Neural crest cell (in vitro differentiated cells): Measurements from ENCODE around the gene THEMIS. TPM values are rescaled to one million over a fixed set of nuclear protein-coding genes. Genes with fewer than 3 reads are reported as not detected.

Experiments used
- DNase-seq: peaks from one replicate; pipeline ENCODE4 v3.0.0; 2021; ENCODE audit warnings: low read depth, mixed read lengths, low spot score
- H3K27ac Mint-ChIP-seq: one replicate; pipeline ENCODE4 v1.8.0; 2021; ENCODE audit warnings: mild to moderate bottlenecking, mixed read lengths; ENCODE audit not compliant: unreplicated experiment
- H3K27me3 Mint-ChIP-seq: 2 replicates; pipeline ENCODE4 v1.8.0; 2021; ENCODE audit warnings: low read depth, mild to moderate bottlenecking, mixed read lengths
- H3K36me3 Mint-ChIP-seq: 2 replicates; pipeline ENCODE4 v1.8.0; 2021; ENCODE audit warnings: low read depth, mild to moderate bottlenecking, mixed read lengths
- H3K4me1 Mint-ChIP-seq: 2 replicates; pipeline ENCODE4 v1.8.0; 2021; ENCODE audit warnings: mixed read lengths
- H3K4me3 Mint-ChIP-seq: one replicate; pipeline ENCODE4 v1.8.0; 2021; ENCODE audit warnings: mild to moderate bottlenecking, mixed read lengths
- H3K9me3 Mint-ChIP-seq: 2 replicates; pipeline ENCODE4 v1.8.0; 2021; ENCODE audit warnings: mixed read lengths
- long read RNA-seq: library from polyadenylated mRNA; unstranded; transcript quantifications from one replicate; pipeline ENCODE4 v2.0.0, GENCODE V29; 2020
- total RNA-seq: library from RNA; stranded (reverse); gene quantifications from 2 replicates; pipeline ENCODE4 v1.2.1, GENCODE V29; 2021
- TF ChIP-seq, protein P1 (sequence below): fragments of 200-600 bp; sonication (generic); conservative IDR thresholded peaks from 2 replicates; pipeline ENCODE4 v1.5.0; 2021; ENCODE audit warnings: antibody characterized with exemption, mild to moderate bottlenecking

THEMIS gene, protein sequence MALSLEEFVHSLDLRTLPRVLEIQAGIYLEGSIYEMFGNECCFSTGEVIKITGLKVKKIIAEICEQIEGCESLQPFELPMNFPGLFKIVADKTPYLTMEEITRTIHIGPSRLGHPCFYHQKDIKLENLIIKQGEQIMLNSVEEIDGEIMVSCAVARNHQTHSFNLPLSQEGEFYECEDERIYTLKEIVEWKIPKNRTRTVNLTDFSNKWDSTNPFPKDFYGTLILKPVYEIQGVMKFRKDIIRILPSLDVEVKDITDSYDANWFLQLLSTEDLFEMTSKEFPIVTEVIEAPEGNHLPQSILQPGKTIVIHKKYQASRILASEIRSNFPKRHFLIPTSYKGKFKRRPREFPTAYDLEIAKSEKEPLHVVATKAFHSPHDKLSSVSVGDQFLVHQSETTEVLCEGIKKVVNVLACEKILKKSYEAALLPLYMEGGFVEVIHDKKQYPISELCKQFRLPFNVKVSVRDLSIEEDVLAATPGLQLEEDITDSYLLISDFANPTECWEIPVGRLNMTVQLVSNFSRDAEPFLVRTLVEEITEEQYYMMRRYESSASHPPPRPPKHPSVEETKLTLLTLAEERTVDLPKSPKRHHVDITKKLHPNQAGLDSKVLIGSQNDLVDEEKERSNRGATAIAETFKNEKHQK
- not detected in 2 replicates for total RNA-seq
- long read RNA-seq, result 0 reads

DNA sequence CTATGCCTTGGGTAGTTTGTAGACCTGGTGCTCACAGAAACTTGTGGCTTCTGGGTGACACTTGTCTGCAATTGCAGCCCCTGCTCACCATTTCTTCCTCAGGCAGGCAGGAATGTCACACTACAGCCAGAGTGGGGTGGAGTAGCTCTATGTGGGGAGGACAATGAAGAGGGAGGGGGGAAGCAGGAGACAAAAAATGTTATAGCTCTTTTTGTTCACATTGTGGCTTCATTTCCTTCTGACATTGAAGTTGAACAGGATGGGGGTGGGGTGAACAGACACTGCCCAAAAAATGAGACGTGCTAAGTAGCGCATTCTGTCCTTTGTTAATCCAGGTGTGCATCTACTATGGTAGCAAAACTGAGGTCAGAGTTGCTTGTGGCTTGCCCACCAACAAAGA, at the start of gene THEMIS:
THEMIS (minus strand) TSS at position 124 of the 400 bp plus-strand sequence. CDS start 126 bp downstream, outside the sequence.
- no peak within 1 kb of the TSS for H3K27ac Mint-ChIP-seq
- no peak within 1 kb of the TSS for H3K4me3 Mint-ChIP-seq

DNA sequence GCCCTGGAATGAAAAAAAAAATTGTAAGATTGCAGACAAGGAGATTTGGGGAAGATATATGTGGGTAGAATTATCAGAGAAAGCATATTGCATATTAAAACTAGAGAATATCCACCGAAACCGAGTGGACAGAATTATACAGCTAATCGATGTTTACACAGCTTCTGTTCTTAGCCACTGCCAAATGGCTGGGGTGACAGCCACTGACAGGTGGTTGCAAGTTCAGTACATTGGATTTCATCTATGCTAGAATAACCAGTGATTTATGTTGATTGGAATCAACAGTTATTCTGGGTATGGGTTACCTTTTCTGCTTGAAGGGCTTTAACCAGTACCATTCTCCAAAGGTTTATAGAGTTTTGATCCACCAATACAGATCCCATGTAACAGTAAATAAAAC, 48.4 kb upstream of the THEMIS start:
- Mint-ChIP-seq H3K27me3 (no peaks in the 10 kb centered on the region), H3K4me3 (no peak overlapping the region), H3K4me1 (no peaks in the 10 kb centered on the region), H3K36me3 (no peaks in the 10 kb centered on the region), H3K27ac (no peak overlapping the region), H3K9me3 (peaks cover 5% of the 10 kb centered on the region)
- DNase-seq, result no peak
- TF ChIP-seq, protein P1, sequence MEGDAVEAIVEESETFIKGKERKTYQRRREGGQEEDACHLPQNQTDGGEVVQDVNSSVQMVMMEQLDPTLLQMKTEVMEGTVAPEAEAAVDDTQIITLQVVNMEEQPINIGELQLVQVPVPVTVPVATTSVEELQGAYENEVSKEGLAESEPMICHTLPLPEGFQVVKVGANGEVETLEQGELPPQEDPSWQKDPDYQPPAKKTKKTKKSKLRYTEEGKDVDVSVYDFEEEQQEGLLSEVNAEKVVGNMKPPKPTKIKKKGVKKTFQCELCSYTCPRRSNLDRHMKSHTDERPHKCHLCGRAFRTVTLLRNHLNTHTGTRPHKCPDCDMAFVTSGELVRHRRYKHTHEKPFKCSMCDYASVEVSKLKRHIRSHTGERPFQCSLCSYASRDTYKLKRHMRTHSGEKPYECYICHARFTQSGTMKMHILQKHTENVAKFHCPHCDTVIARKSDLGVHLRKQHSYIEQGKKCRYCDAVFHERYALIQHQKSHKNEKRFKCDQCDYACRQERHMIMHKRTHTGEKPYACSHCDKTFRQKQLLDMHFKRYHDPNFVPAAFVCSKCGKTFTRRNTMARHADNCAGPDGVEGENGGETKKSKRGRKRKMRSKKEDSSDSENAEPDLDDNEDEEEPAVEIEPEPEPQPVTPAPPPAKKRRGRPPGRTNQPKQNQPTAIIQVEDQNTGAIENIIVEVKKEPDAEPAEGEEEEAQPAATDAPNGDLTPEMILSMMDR, result no peak

More for the DNA sequence above, at the start of gene THEMIS:
- DNase-seq, result no peak
- H3K9me3 Mint-ChIP-seq, result no peaks in the 10 kb centered on the region
- TF ChIP-seq, protein P1, result no peak
- H3K4me1 Mint-ChIP-seq, result no peaks in the 10 kb centered on the region
- H3K36me3 Mint-ChIP-seq, result no peaks in the 10 kb centered on the region
- H3K27me3 Mint-ChIP-seq, result no peaks in the 10 kb centered on the region

DNA sequence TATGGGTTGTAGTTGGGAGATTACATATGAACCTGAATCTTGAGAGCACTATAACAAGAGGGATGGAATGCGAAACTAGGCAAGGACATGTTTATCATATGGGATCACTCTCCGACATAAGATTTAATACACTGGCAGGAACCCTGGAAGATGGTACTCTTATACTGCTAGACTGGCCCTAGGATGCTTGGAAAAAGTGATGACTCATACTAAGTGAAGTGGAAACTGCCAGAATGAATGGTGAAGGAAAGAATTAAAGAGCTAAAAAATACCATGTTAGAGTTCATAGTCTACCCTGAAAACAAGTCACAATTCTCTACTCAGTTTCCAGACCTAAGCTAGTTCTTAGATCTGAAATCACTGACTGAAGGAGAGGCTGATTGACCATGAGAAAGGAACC, 45.5 kb upstream of the THEMIS start:
- Mint-ChIP-seq H3K27ac (no peak overlapping the region), H3K4me1 (no peaks in the 10 kb centered on the region), H3K36me3 (no peaks in the 10 kb centered on the region), H3K27me3 (no peaks in the 10 kb centered on the region), H3K9me3 (peaks cover 5% of the 10 kb centered on the region), H3K4me3 (no peak overlapping the region)
- DNase-seq, result no peak
- TF ChIP-seq, protein P1, result no peak

DNA sequence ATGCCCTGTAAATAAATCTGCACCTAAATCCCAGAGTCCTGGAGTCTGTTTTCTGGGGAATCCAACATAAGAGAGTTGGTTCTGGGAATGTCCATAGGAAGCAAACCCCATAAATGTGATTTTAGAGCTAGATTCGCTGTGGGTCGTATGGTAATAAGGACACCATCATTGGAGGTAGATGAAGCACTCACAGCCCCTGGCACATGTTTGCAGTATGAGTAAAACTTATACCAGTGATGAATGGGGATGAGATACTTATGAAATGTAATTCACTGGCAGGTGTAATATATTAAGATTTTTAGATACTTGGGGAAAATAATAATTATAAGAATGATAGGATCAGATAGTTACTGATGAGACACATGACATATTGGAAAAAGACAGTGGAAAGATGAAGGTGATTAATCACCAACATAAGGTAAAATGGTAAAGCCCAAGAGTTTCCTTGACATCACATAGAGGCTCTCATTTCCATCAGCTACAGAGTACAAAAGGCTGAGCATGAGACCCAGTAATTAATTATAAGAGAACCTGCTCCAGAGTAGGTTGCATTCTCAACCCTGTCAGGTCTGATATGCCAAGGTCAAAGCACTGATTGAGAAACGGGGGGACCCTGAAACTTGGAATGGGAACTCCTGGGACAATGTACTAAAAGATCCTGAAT, 44.7 kb upstream of the THEMIS start:
- Mint-ChIP-seq H3K4me1 (no peaks in the 10 kb centered on the region), H3K4me3 (no peak overlapping the region), H3K36me3 (no peaks in the 10 kb centered on the region), H3K27ac (no peak overlapping the region), H3K9me3 (peaks cover 5% of the 10 kb centered on the region), H3K27me3 (no peaks in the 10 kb centered on the region)
- no peak for DNase-seq
- TF ChIP-seq, protein P1, result no peak

DNA sequence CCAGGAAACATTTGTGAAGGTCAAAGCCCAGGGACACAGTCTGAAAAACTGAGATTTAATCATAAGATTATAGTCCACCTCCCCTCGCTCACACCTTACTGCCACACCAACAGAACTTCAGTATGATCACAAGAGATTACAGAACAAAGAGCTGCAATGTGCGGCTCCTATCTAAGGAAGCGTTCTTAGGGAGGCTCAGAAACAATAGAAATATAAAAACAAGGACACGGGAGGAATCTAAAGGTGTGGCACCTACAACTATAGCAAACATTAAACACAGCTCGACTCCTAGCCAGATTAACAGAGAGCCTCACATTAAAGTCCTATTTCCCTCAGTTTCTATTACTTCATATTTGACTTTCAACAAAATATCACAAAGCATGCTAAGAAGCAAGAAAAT, 40.4 kb upstream of the THEMIS start:
- Mint-ChIP-seq H3K4me1 (peaks cover 11% of the 10 kb centered on the region), H3K9me3 (peaks cover 2% of the 10 kb centered on the region), H3K4me3 (no peak overlapping the region), H3K36me3 (no peaks in the 10 kb centered on the region), H3K27ac (no peak overlapping the region), H3K27me3 (no peaks in the 10 kb centered on the region)
- no peak for DNase-seq
- TF ChIP-seq, protein P1, result no peak
